HCT116 (cell line): ENCODE measurements around the gene CD44. TPM values are rescaled to one million over a fixed set of nuclear protein-coding genes. Genes with fewer than 3 reads are reported as not detected.

Source experiments
- ATAC-seq: fragments of 200-7000 bp; cut with Tn5 transposase; 2 replicates; pipeline ENCODE4 v1.9.1; 2020; ENCODE audit warnings: mild to moderate bottlenecking, moderate library complexity
- BruUV-seq: library from RNA; stranded (reverse); fragments of 400-500 nt; replicated peaks from 2 replicates; lab custom pipeline; 2021; lab: Mats Ljungman, UMichigan
- CTCF ChIA-PET: fragments of 300-600 bp; sonication (Branson Sonifier 250); formaldehyde crosslinking; loops from one replicate; lab custom pipeline; 2021; ENCODE audit warnings: antibody characterized with exemption; lab: Charles Lee
- POLR2A ChIA-PET: fragments of 300-600, 350-600 bp; sonication (Branson Sonifier 250); formaldehyde crosslinking; loops from one replicate; lab custom pipeline; 2021; ENCODE audit warnings: antibody characterized with exemption; lab: Charles Lee
- RAD21 ChIA-PET, 2 experiments: fragments of 300-600 bp; sonication (Branson Sonifier 250); formaldehyde crosslinking; loops; one replicate each; lab custom pipeline; 2023; ENCODE audit warnings: low total read pairs in 2 of 2; ENCODE audit not compliant: uncharacterized antibody in 2 of 2, unreplicated experiment in 2 of 2, low non-redundant PET in 1 of 2; lab: Charles Lee
- DNase-seq: peaks from one replicate; pipeline ENCODE4 v3.0.0-alpha.2; 2010; ENCODE audit warnings: low read depth, low spot score
- H2AFZ ChIP-seq: fragments of 200-600 bp; shearing (Covaris generic), sonication (generic); 2 replicates; pipeline ENCODE4 v1.6.1; 2017; ENCODE audit warnings: low read depth, mixed run types, mixed read lengths, antibody characterized with exemption, low read length; ENCODE audit not compliant: poor library complexity, severe bottlenecking
- H3K27ac ChIP-seq: 2 replicates; pipeline ENCODE4 v1.5.1; 2012; ENCODE audit warnings: low read depth, low read length
- H3K27me3 ChIP-seq: fragments of 200-600 bp; sonication (generic); 2 replicates; pipeline ENCODE4 v1.6.1; 2016; ENCODE audit warnings: mixed run types, low read length, mixed read lengths; ENCODE audit not compliant: insufficient read depth
- H3K36me3 ChIP-seq, 2 experiments: fragments of 200-500 bp in 1 of 2; fragments of 200-600 bp in 1 of 2; sonication (Bioruptor generic) in 1 of 2; sonication (generic) in 1 of 2; 2 replicates each; pipeline versions ENCODE4 v1.5.1 to v1.6.1; 2014 to 2016; ENCODE audit warnings: low read length in 2 of 2, inconsistent platforms in 1 of 2, mixed read lengths in 1 of 2, mixed run types in 1 of 2; ENCODE audit not compliant: insufficient read depth in 2 of 2, control insufficient read depth in 1 of 2
- H3K4me1 ChIP-seq, 2 experiments: fragments of 200-600 bp in 1 of 2; sonication (generic) in 1 of 2; 2 replicates each; pipeline versions ENCODE4 v1.5.1 to v1.6.1; 2012 to 2017; ENCODE audit warnings: low read length in 2 of 2, inconsistent platforms in 1 of 2, mild to moderate bottlenecking in 1 of 2, mixed read lengths in 1 of 2, mixed run types in 1 of 2, moderate library complexity in 1 of 2; ENCODE audit not compliant: insufficient read depth in 2 of 2, control insufficient read depth in 1 of 2
- H3K4me2 ChIP-seq: fragments of 200-600 bp; sonication (generic); 2 replicates; pipeline ENCODE4 v1.6.1; 2017; ENCODE audit warnings: mixed run types, low read length, mixed read lengths
- H3K4me3 ChIP-seq, 2 experiments: fragments of 200-600 bp in 1 of 2; sonication (generic) in 1 of 2; replicated peaks in 1 of 2; 2 replicates each; pipeline ENCODE4 v1.5.1; 2011 to 2016; ENCODE audit warnings: low read length in 2 of 2, control low read depth in 1 of 2, low read depth in 1 of 2, mild to moderate bottlenecking in 1 of 2, mixed read lengths in 1 of 2, mixed run types in 1 of 2
- H3K79me2 ChIP-seq: fragments of 200-600 bp; sonication (generic); 2 replicates; pipeline ENCODE4 v1.6.1; 2017; ENCODE audit warnings: mild to moderate bottlenecking, mixed run types, low read length, moderate library complexity, mixed read lengths; ENCODE audit not compliant: insufficient read depth
- H3K9ac ChIP-seq: fragments of 200-600 bp; sonication (generic); 2 replicates; pipeline ENCODE4 v1.6.1; 2016; ENCODE audit warnings: low read length, mixed read lengths
- H3K9me2 ChIP-seq: fragments of 200-600 bp; sonication (generic), shearing (Covaris generic); 2 replicates; pipeline ENCODE4 v1.6.1; 2017; ENCODE audit warnings: mixed run types, mild to moderate bottlenecking, moderate library complexity; ENCODE audit not compliant: insufficient read depth
- H3K9me3 ChIP-seq, 2 experiments: fragments of 200-500 bp in 1 of 2; fragments of 200-600 bp in 1 of 2; sonication (Bioruptor generic) in 1 of 2; sonication (generic) in 1 of 2; 2 replicates each; pipeline ENCODE4 v1.6.1; 2014 to 2017; ENCODE audit warnings: low read length in 2 of 2, mixed read lengths in 2 of 2, inconsistent platforms in 1 of 2, low read depth in 1 of 2, mild to moderate bottlenecking in 1 of 2, mixed run types in 1 of 2, moderate library complexity in 1 of 2; ENCODE audit not compliant: control insufficient read depth in 1 of 2, insufficient read depth in 1 of 2
- H4K20me1 ChIP-seq: fragments of 200-600 bp; sonication (generic), shearing (Covaris generic); 2 replicates; pipeline ENCODE4 v1.6.1; 2017; ENCODE audit warnings: mixed run types, mild to moderate bottlenecking, moderate library complexity; ENCODE audit not compliant: insufficient read depth
- EGR1 ChIP-seq: IDR thresholded peaks from 2 replicates; pipeline ENCODE4 v1.6.1; 2012; ENCODE audit warnings: low read depth
- ELF1 ChIP-seq: IDR thresholded peaks from 2 replicates; pipeline ENCODE4 v1.6.1; 2012; ENCODE audit warnings: low read depth, borderline replicate concordance
- EZH2 ChIP-seq: fragments of 200-600 bp; sonication (generic); IDR thresholded peaks from 2 replicates; pipeline ENCODE4 v1.6.1; 2017; ENCODE audit warnings: antibody characterized with exemption, mixed run types
- EZH2phosphoT487 ChIP-seq: fragments of 200-600 bp; IDR thresholded peaks from 2 replicates; pipeline ENCODE4 v1.6.1; 2018; ENCODE audit warnings: antibody characterized with exemption, borderline replicate concordance
- FOSL1 ChIP-seq: IDR thresholded peaks from 2 replicates; pipeline ENCODE4 v1.6.1; 2012; ENCODE audit warnings: low read depth
- POLR2AphosphoS5 ChIP-seq: IDR thresholded peaks from 2 replicates; pipeline ENCODE4 v1.6.1; 2011; ENCODE audit warnings: mild to moderate bottlenecking, low read depth, low read length, moderate library complexity
- RAD21 ChIP-seq: IDR thresholded peaks from 2 replicates; pipeline ENCODE4 v1.6.1; 2012; ENCODE audit warnings: low read depth, mild to moderate bottlenecking
- SIN3A ChIP-seq: IDR thresholded peaks from 2 replicates; pipeline ENCODE4 v1.6.1; 2012; ENCODE audit warnings: low read depth
- SP1 ChIP-seq: IDR thresholded peaks from 2 replicates; pipeline ENCODE4 v1.6.1; 2012; ENCODE audit warnings: low read depth
- SRF ChIP-seq: IDR thresholded peaks from 2 replicates; pipeline ENCODE4 v1.6.1; 2012; ENCODE audit warnings: low read depth
- TCF7L2 ChIP-seq: IDR thresholded peaks from 2 replicates; pipeline ENCODE4 v1.7.0; 2011; ENCODE audit warnings: borderline replicate concordance, inconsistent platforms; ENCODE audit not compliant: insufficient read depth, insufficient read length; ENCODE audit errors: extremely low read depth
- ZFX ChIP-seq: fragments of 450-650 bp; IDR thresholded peaks from 2 replicates; pipeline ENCODE4 v1.6.1; 2017
- intact Hi-C: fragments of 100-400 bp; cut with micrococcal nuclease; formaldehyde crosslinking; loops from 2 replicates; pipeline ENCODE4 v1.10.0; 2022
- total RNA-seq: library from RNA; stranded (reverse); gene quantifications from one replicate; pipeline ENCODE4 v1.2.1, GENCODE V29; 2021; ENCODE audit not compliant: unreplicated experiment
- TF ChIP-seq, protein P1 (sequence below): IDR thresholded peaks from 2 replicates; pipeline ENCODE4 v1.6.1; 2012

CD44 gene
- total RNA-seq, 1 experiment from 2014 or later: 742 TPM

DNA sequence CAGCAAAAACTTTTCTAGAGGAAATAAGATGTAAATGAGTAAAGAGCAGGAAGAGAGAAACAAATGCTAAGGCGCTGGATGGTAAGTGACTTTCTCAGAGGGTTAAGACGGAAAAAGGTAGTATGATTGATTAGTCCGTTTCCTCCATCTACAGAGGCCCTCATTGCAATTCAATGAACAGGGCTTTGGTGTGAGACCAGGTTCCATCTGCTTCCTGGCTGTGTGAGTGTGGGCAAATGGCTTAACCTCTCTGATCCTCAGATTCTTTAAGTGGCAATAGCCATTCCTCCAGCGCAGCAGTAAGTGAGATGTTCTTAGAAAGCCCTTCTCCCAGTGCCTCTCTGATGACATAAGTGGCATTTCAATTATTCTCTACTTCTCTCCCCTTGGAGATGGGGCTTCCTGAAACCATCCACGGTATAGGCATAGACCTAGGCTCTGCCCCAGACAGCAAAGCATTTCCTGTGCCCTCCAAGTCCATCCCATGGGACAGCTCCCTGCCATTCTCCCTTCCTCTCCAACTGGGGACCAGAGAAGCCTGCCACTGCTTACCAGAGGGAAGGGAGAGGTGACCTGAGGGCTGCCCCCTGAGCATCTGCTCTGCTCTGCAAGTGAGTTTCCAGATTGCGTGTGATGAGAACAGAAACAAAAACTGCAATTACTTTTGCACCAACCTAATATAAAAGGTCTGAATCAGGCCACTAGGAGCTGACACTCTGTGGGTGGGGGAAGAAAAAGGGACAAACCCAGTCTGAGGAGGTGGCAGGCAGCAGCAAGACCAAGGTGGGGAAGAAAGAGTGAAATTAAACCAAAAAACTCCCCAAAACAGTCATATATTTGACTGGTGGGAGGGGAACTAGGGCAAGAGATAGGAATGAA is 12.7 kb upstream of the CD44 start:
- POLR2A ChIA-PET: interaction anchor here (0.8 kb wide), 1 partner anchor 12 kb away, joined by 3 read pairs; the partner anchor contains the start of gene CD44
- Histone ChIP-seq H3K79me2 (no peaks in the 10 kb centered on the region), H3K27me3 (no peaks in the 10 kb centered on the region), H3K36me3 (no peaks in the 10 kb centered on the region)
- no peak for DNase-seq
- BruUV-seq: no TSS peak
- TF ChIP-seq ZFX (no peak), ELF1 (no peak), SP1 (no peak), EGR1 (no peak), POLR2AphosphoS5 (no peak), SRF (no peak), TCF7L2 (no peak), SIN3A (no peak), EZH2phosphoT487 (no peak), RAD21 (no peak), FOSL1 (no peak), EZH2 (no peak)
- TF ChIP-seq, protein P1, sequence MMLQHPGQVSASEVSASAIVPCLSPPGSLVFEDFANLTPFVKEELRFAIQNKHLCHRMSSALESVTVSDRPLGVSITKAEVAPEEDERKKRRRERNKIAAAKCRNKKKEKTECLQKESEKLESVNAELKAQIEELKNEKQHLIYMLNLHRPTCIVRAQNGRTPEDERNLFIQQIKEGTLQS: no peak
- TF ChIP-seq, all 23 proteins: peak for 0
- H3K9me3 ChIP-seq: no peaks in the 10 kb centered on the region
- intact Hi-C loops: no loop called here
- H3K9ac ChIP-seq: no peak overlapping the region
- H3K9me2 ChIP-seq: no peaks in the 10 kb centered on the region
- H3K4me2 ChIP-seq: no peak overlapping the region
- ChIA-PET CTCF (no interaction called here), RAD21 (no interaction called here)
- H3K4me3 ChIP-seq: no peak overlapping the region
- ATAC-seq: no peak
- H3K4me1 ChIP-seq: no peaks in the 10 kb centered on the region
- H4K20me1 ChIP-seq: no peaks in the 10 kb centered on the region
- H2AFZ ChIP-seq: no peak overlapping the region
- H3K27ac ChIP-seq: no peak overlapping the region
